ENCODE results near the gene PRMT3.

PRMT3 gene

DNA sequence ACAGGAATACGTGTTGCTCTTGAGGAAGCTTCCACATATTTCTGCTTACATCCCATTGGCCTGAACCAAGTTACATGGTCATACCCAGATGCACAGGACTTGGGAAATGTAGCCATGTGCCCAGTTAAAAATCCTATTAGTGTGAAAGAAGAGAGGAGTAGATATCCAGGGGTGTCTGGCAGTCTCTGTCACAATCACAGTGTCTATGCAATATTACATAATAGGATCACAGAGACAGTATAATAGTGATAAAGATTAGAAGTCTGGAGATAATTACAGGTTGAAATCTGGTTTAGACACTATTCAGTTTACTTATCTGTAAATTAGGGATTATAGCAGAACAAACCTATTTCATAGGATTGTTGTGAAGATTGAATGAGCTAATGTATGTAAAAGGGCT, 149.3 kb downstream of the PRMT3 start:
- TF ChIP-seq RAD21 (IDR thresholded peaks at IDR 0.05; ENCODE audit: low read depth) (no peak), ZBTB7A (IDR thresholded peaks at IDR 0.05; ENCODE audit: low read depth) (no peak), TCF12 (IDR thresholded peaks at IDR 0.05; ENCODE audit: low read depth) (no peak), EP300 (IDR thresholded peaks at IDR 0.05; ENCODE audit: borderline replicate concordance) (no peak), FOXM1 (IDR thresholded peaks at IDR 0.05; ENCODE audit: borderline replicate concordance, low read depth) (no peak), YY1 (IDR thresholded peaks at IDR 0.05; ENCODE audit: low read depth) (no peak), REST (IDR thresholded peaks at IDR 0.05; ENCODE audit: low read depth) (no peak), CEBPB (IDR thresholded peaks at IDR 0.05) (no peak), USF1 (IDR thresholded peaks at IDR 0.05) (no peak), TEAD4 (IDR thresholded peaks at IDR 0.05) (no peak), NFIC (IDR thresholded peaks at IDR 0.05) (no peak), CREB1 (IDR thresholded peaks at IDR 0.05; ENCODE audit: low read depth) (no peak), EGR1 (IDR thresholded peaks at IDR 0.05) (no peak)
- TF ChIP-seq, protein P1, sequence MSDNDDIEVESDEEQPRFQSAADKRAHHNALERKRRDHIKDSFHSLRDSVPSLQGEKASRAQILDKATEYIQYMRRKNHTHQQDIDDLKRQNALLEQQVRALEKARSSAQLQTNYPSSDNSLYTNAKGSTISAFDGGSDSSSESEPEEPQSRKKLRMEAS (IDR thresholded peaks at IDR 0.05): no peak

GRCh38 chr11:20541503-20541902, 154.0 kb downstream of the PRMT3 start:
- TF ChIP-seq NFIC (IDR thresholded peaks at IDR 0.05) (no peak), ZBTB7A (IDR thresholded peaks at IDR 0.05; ENCODE audit: low read depth) (no peak), REST (IDR thresholded peaks at IDR 0.05; ENCODE audit: low read depth) (no peak), TCF12 (IDR thresholded peaks at IDR 0.05; ENCODE audit: low read depth) (no peak), USF1 (IDR thresholded peaks at IDR 0.05) (no peak), EGR1 (IDR thresholded peaks at IDR 0.05) (no peak), CEBPB (IDR thresholded peaks at IDR 0.05) (no peak), YY1 (IDR thresholded peaks at IDR 0.05; ENCODE audit: low read depth) (no peak), CREB1 (IDR thresholded peaks at IDR 0.05; ENCODE audit: low read depth) (no peak), FOXM1 (IDR thresholded peaks at IDR 0.05; ENCODE audit: borderline replicate concordance, low read depth) (no peak), RAD21 (IDR thresholded peaks at IDR 0.05; ENCODE audit: low read depth) (no peak), EP300 (IDR thresholded peaks at IDR 0.05; ENCODE audit: borderline replicate concordance) (no peak), TEAD4 (IDR thresholded peaks at IDR 0.05) (no peak), TAF1 (IDR thresholded peaks at IDR 0.05; ENCODE audit: low read depth) (no peak)
- TF ChIP-seq, protein P1 (IDR thresholded peaks at IDR 0.05): no peak

- TF ChIP-seq USF1 (IDR thresholded peaks at IDR 0.05) (no peak), NFIC (IDR thresholded peaks at IDR 0.05) (no peak), FOXM1 (IDR thresholded peaks at IDR 0.05; ENCODE audit: borderline replicate concordance, low read depth) (no peak), EGR1 (IDR thresholded peaks at IDR 0.05) (no peak), RAD21 (IDR thresholded peaks at IDR 0.05; ENCODE audit: low read depth) (no peak), REST (IDR thresholded peaks at IDR 0.05; ENCODE audit: low read depth) (no peak)
These were observed 157.2 kb downstream of the PRMT3 start for GRCh38 chr11:20544603-20545237.

DNA sequence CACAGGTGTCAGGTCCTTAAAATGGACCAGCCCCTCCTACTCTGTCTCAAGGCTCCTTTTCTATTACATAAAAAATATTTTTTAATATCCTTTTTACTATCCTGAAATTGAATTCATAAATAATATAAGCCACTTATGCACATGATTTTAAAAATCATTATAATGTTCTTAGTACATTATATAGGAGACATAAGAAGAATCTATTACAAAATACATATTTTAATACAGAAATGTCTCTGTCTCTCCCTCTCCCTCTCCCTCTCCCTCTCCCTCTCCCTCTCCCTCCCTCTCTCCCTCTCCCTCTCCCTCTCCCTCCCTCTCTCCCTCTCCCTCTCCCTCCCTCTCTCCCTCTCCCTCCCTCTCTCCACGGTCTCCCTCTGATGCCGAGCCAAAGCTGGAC, 159.9 kb downstream of the PRMT3 start:
- no peak for TF ChIP-seq CREB1 (IDR thresholded peaks at IDR 0.05; ENCODE audit: low read depth)
- TF ChIP-seq ZBTB7A (IDR thresholded peaks at IDR 0.05; ENCODE audit: low read depth): no peak
- TF ChIP-seq, protein P1 (IDR thresholded peaks at IDR 0.05): no peak
- TF ChIP-seq EP300 (IDR thresholded peaks at IDR 0.05; ENCODE audit: borderline replicate concordance): no peak
- TF ChIP-seq EGR1 (IDR thresholded peaks at IDR 0.05): no peak
- TF ChIP-seq TAF1 (IDR thresholded peaks at IDR 0.05; ENCODE audit: low read depth): no peak
- no peak for TF ChIP-seq YY1 (IDR thresholded peaks at IDR 0.05; ENCODE audit: low read depth)
- no peak for TF ChIP-seq USF1 (IDR thresholded peaks at IDR 0.05)
- no peak for TF ChIP-seq FOXM1 (IDR thresholded peaks at IDR 0.05; ENCODE audit: borderline replicate concordance, low read depth)

Measured in Ishikawa (cell line).